K562 treated with DMSO at 1 percent for 12 hours (cell line): ENCODE data around the gene TMCO4. TPM values are rescaled to one million over a fixed set of nuclear protein-coding genes. Genes with fewer than 3 reads are reported as not detected.

Source experiments
- total RNA-seq: library from RNA; unstranded; fragments of 300-600 nt; gene quantifications from 2 replicates; pipeline ENCODE4 v1.2.3, GENCODE V29; 2022; ENCODE audit not compliant: insufficient read depth

The TMCO4 gene
- total RNA-seq, result 4.2 and 5.0 TPM in 2 replicates

GRCh38 chr1:19799230-19800075, at the start of gene TMCO4:
Gene TMCO4 (minus strand): TSS chr1:19799916. CDS start chr1:19780758, 19,158 bp downstream.

GRCh38 chr1:19814681-19815503, 15.2 kb upstream of the TMCO4 start, which contains the start of gene RNF186:
Gene RNF186 (minus strand): TSS chr1:19815283. CDS start chr1:19815101, 182 bp downstream.

GRCh38 chr1:19664453-19665185, 135.1 kb downstream of the TMCO4 start, which contains the start of gene HTR6:
Gene HTR6 (plus strand): TSS chr1:19664875. CDS start chr1:19665754, 879 bp downstream.

GRCh38 chr1:19643602-19644394, 155.9 kb downstream of the TMCO4 start, which contains the start of gene NBL1:
Gene NBL1 (plus strand): TSS chr1:19644311. CDS start chr1:19655031, 10,720 bp downstream.

Other genes with a start within 250 kb of the TMCO4 start
- gene NBL1, start 155.6 kb downstream of the TMCO4 start, total RNA-seq, result 0.93 and 2.0 TPM in 2 replicates
- not detected in 2 replicates for gene HTR6, start 135.0 kb downstream of the TMCO4 start, total RNA-seq
- gene RNF186, start 15.4 kb upstream of the TMCO4 start, total RNA-seq, result not detected in 2 replicates
- 2.1 and 24.5 TPM in 2 replicates for gene OTUD3, start 82.5 kb upstream of the TMCO4 start, total RNA-seq
- not detected in 2 replicates for gene PLA2G2E, start 123.7 kb upstream of the TMCO4 start, total RNA-seq
- gene PLA2G2A, start 179.7 kb upstream of the TMCO4 start, total RNA-seq, result not detected in 2 replicates